Ascending aorta (tissue), 2 donors: ENCODE data around the gene MRM2. TPM values are rescaled to one million over a fixed set of nuclear protein-coding genes. Genes with fewer than 3 reads are reported as not detected.

Experiments used
- DNase-seq, 2 donors: peaks; one replicate each; pipeline ENCODE4 v3.0.0-alpha.2; 2019; ENCODE audit warnings: low spot score in 2 of 2
- H3K27ac ChIP-seq, 2 donors: fragments of 200-600 bp; sonication (generic); one replicate each; pipeline ENCODE4 v1.5.1; 2016 to 2017; ENCODE audit warnings: mild to moderate bottlenecking in 1 of 2
- H3K27me3 ChIP-seq: fragments of 200-600 bp; sonication (generic); one replicate; pipeline ENCODE4 v1.5.1; 2017
- H3K36me3 ChIP-seq, 2 donors: fragments of 200-600 bp; sonication (generic); one replicate each; pipeline ENCODE4 v1.5.1; 2016
- H3K4me1 ChIP-seq, 2 donors: fragments of 200-600 bp; sonication (generic); one replicate each; pipeline ENCODE4 v1.5.1; 2016 to 2017; ENCODE audit warnings: mild to moderate bottlenecking in 1 of 2
- H3K4me3 ChIP-seq, 2 donors: fragments of 200-600 bp; sonication (generic); one replicate each; pipeline ENCODE4 v1.5.1; 2016 to 2017; ENCODE audit warnings: mild to moderate bottlenecking in 1 of 2
- H3K9me3 ChIP-seq, 2 donors: fragments of 200-600 bp; sonication (generic); one replicate each; pipeline ENCODE4 v1.5.1; 2016
- intact Hi-C: fragments of 100-400 bp; cut with DNase I; formaldehyde crosslinking; loops from one replicate; pipeline ENCODE4 v1.15.1; 2023
- total RNA-seq: library from RNA; depleted of rRNA; stranded (reverse); fragments of >200 nt; gene quantifications from one replicate; pipeline ENCODE4 v1.1.0, GENCODE V29; 2016
- TF ChIP-seq, protein P1 (sequence below), 3 experiments: fragments of 200-600 bp in 2 of 3; fragments of 450-650 bp in 1 of 3; sonication (generic) in 2 of 3; IDR thresholded peaks; one replicate each; pipeline ENCODE4 v1.5.1; 2016 to 2019; ENCODE audit warnings: antibody characterized with exemption in 3 of 3, mild to moderate bottlenecking in 1 of 3, moderate library complexity in 1 of 3

The MRM2 gene
- total RNA-seq, 1 donor from 2014 or later = 6.7 TPM

GRCh38 chr7:2213551-2214215 lies 28.3 kb downstream of the MRM2 start:
- TF ChIP-seq, protein P1, sequence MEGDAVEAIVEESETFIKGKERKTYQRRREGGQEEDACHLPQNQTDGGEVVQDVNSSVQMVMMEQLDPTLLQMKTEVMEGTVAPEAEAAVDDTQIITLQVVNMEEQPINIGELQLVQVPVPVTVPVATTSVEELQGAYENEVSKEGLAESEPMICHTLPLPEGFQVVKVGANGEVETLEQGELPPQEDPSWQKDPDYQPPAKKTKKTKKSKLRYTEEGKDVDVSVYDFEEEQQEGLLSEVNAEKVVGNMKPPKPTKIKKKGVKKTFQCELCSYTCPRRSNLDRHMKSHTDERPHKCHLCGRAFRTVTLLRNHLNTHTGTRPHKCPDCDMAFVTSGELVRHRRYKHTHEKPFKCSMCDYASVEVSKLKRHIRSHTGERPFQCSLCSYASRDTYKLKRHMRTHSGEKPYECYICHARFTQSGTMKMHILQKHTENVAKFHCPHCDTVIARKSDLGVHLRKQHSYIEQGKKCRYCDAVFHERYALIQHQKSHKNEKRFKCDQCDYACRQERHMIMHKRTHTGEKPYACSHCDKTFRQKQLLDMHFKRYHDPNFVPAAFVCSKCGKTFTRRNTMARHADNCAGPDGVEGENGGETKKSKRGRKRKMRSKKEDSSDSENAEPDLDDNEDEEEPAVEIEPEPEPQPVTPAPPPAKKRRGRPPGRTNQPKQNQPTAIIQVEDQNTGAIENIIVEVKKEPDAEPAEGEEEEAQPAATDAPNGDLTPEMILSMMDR (IDR thresholded peaks at IDR 0.05) = no peak
- intact Hi-C loops = no loop called here
- H3K36me3 ChIP-seq = peaks cover 50 to 80% of the 10 kb centered on the region in 2 donors
- no peak overlapping the region for H3K4me3 ChIP-seq
- H3K9me3 ChIP-seq = no peaks in the 10 kb centered on the region
- DNase-seq = no peak
- no peak overlapping the region for H3K27ac ChIP-seq
- no peaks in the 10 kb centered on the region for H3K27me3 ChIP-seq
- no peaks in the 10 kb centered on the region for H3K4me1 ChIP-seq

DNA sequence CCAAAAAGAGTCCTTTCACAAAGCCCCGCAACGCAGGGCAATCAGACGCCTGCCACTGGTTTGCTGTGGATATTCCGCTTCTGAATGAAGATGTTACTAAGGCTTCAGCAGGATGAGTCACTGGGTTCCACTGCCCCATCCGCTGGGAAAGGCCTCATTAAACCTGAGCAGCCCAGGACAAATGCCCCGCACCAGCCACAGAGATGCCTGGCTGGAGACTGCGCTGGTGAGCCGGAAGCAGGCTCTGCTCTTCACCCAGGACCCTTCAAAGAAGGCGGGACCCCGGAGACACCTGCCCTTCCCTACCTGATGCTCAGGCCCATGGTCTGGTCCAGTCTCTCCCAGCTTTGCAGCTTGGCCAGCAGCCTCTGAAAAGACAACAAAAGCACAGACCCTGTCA lies 29.1 kb downstream of the MRM2 start:
- DNase-seq = no peak
- Histone ChIP-seq H3K4me3 (no peak overlapping the region), H3K9me3 (no peaks in the 10 kb centered on the region), H3K36me3 (peaks cover 50 to 80% of the 10 kb centered on the region in 2 donors), H3K27me3 (no peaks in the 10 kb centered on the region), H3K27ac (no peak overlapping the region), H3K4me1 (no peaks in the 10 kb centered on the region)
- intact Hi-C loops = no loop called here
- TF ChIP-seq, protein P1 (IDR thresholded peaks at IDR 0.05) = no peak

DNA sequence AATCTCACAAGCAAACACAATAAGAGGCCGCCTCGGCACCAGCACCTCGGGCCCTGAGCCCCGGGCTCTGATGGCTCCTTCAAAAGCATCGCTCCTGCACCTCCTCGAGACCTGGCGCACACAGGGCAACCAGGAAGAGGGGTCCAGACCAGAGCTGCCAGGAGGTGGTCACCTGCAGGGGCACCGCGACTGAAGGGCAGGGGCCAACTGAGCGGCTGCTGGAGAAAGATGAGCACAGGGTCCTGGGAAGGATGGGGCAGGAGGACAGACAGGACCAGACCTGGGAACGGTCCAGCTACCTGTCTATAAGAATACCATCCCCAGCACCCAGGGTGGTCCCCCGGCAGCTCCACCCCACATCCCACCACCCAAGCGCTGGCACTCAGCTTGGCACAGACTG lies 30.1 kb downstream of the MRM2 start:
- Histone ChIP-seq H3K4me3 (no peak overlapping the region), H3K36me3 (peaks cover 45 to 79% of the 10 kb centered on the region in 2 donors)

DNA sequence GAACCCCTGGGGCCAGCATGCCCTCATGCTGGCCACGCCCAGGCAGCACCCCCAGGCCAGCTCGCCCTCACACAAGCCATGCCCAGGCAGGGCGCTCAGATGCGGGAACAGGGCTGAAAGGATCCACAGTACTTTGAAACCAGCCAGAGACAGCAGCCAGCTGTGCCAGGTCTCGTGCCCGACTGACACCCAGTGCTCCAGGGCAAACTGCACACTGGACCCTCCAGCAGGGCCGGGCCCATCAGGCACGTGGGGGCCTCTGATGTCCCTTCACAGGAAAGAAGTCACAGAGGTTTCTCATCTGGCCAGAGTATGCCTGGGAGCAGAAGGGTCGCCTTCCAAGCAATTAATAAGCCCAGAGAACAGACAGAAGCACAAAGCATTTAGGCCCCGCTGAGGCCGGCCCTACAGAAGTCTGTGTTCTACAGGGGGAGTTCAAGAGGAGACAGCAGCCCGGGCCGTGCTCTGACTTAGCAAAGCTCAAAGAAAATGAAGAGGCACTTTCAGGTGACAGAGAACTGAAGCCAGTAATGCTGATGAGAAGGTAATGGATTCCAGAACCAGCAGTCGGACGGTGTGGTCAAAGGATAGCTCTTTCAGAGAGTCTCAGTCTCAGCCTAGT lies 30.6 kb downstream of the MRM2 start:
- H3K9me3 ChIP-seq = no peaks in the 10 kb centered on the region
- no peak overlapping the region for H3K27ac ChIP-seq
- TF ChIP-seq, protein P1 (IDR thresholded peaks at IDR 0.05) = no peak
- H3K4me1 ChIP-seq = no peaks in the 10 kb centered on the region
- intact Hi-C loops = no loop called here
- no peaks in the 10 kb centered on the region for H3K27me3 ChIP-seq
- H3K4me3 ChIP-seq = no peak overlapping the region
- no peak for DNase-seq
- peaks cover 40 to 73% of the 10 kb centered on the region in 2 donors for H3K36me3 ChIP-seq

More for the DNA sequence above, 30.1 kb downstream of the MRM2 start:
- intact Hi-C loops = no loop called here
- no peaks in the 10 kb centered on the region for H3K9me3 ChIP-seq
- H3K4me1 ChIP-seq = no peaks in the 10 kb centered on the region
- H3K27me3 ChIP-seq = no peaks in the 10 kb centered on the region
- DNase-seq = no peak
- TF ChIP-seq, protein P1 (IDR thresholded peaks at IDR 0.05) = no peak
- no peak overlapping the region for H3K27ac ChIP-seq

DNA sequence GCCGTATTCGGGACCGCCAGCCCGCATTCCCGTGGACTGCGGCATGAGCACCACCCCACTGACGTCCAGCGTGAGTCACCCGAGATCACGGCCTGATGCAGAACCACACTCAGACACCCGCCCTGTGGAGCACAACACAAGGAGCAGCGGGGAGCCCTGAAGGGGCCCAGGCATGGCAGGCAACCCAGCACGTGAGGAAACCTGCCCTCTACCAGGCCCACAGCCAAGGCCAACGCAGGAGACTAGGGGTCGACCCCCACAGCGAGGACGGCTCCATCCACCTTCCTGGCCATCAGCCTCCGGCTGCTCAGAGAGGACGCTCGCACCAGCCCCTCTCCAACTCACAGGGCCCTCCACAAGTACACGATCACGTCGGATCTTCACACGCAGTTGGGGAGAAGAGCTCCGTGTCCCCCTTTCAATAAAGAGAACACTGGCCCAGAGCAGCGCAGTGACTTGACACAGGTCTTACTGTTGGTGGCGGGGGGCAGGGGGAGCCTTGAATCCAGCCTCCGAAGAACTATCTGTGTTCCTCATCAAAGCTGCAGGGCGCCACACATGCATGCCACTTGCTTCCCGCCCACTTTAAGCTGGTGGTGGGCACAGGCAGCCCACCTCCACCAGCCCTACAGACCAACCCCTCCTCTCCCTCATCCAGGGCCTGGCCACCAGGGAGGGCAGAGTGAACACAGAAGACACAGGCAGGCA lies 31.3 kb downstream of the MRM2 start:
- Histone ChIP-seq H3K27me3 (no peaks in the 10 kb centered on the region), H3K4me3 (no peak overlapping the region), H3K36me3 (peaks cover 33 to 67% of the 10 kb centered on the region in 2 donors), H3K4me1 (no peaks in the 10 kb centered on the region), H3K27ac (no peak overlapping the region), H3K9me3 (no peaks in the 10 kb centered on the region)
- intact Hi-C loops = no loop called here
- TF ChIP-seq, protein P1 (IDR thresholded peaks at IDR 0.05) = no peak
- DNase-seq = no peak
